ENCODE results near the gene P3H1. TPM values are rescaled to one million over a fixed set of nuclear protein-coding genes. Genes with fewer than 3 reads are reported as not detected.

Gene P3H1
- total and polyA plus RNA-seq, 4 donors, result 31.0 to 49.0 (median 35.0) TPM

DNA sequence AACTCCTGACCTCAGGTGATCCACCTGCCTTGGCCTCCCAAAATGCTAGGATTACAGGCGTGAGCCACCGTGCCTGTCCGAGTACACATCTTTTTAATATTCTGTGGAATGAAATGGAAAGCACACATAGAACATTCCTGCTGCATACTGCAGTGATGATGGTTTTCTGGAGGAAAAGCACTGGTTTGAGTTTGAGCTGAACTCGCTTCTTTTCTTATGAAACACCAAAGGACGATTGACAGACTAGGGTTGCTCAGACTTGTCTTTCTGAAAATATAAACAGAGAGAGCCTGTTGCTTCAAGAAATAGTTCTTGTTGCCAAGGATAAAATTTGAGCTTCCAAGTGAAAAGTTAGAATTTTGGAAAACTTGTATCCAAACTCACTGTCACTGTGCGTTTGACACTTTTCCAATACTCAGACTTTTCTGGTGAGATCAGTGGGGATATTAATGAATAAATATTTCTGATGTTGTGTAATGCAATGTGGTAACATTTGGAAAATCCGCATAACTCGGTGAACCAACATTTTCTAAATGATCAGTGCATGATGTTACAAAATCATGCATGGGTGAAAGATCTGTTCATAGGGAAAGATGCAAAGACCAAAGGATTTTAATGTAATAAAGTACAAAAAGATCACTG, 35.1 kb upstream of the P3H1 start:
- Histone ChIP-seq H3K9me3 (ENCODE audit: control insufficient read depth in 4 of 4, insufficient read depth in 3 of 4, low read length in 3 of 4) (no peaks in the 10 kb centered on the region), H3K4me1 (ENCODE audit: control insufficient read depth in 5 of 5, insufficient read depth in 5 of 5, low read length in 5 of 5) (no peaks in the 10 kb centered on the region), H3K27me3 (ENCODE audit: control insufficient read depth in 3 of 3, insufficient read depth in 3 of 3, low read length in 2 of 3) (no peaks in the 10 kb centered on the region), H3K27ac (ENCODE audit: low read depth in 1 of 2, low read length in 1 of 2) (no peak overlapping the region), H3K36me3 (ENCODE audit: control insufficient read depth in 4 of 4, insufficient read depth in 4 of 4, low read length in 4 of 4) (peaks cover 0 to 9% (median 5%) of the 10 kb centered on the region in 4 donors), H3K4me3 (no peak overlapping the region), H3K9ac (ENCODE audit: insufficient read depth in 1 of 2, low read length in 2 of 2) (no peak overlapping the region)
- no peak for TF ChIP-seq CTCF (IDR thresholded peaks at IDR 0.05; ENCODE audit: control extremely low read depth, extremely low read depth)
- no peak for ATAC-seq (ENCODE audit: insufficient read depth, low FRiP score)
- 80 to 85% methylated on average over 8 of the region's 8 CpGs for WGBS, 2 donors
- no peak for DNase-seq

- ATAC-seq (ENCODE audit: insufficient read depth, low FRiP score) (no peak), DNase-seq (no peak)
- Histone ChIP-seq H3K27ac (ENCODE audit: low read depth in 1 of 2, low read length in 1 of 2) (no peak overlapping the region), H3K4me3 (no peak overlapping the region), H3K4me1 (ENCODE audit: control insufficient read depth in 5 of 5, insufficient read depth in 5 of 5, low read length in 5 of 5) (peaks cover 0 to under 1% (median 0%) of the 10 kb centered on the region in 5 donors), H3K9me3 (ENCODE audit: control insufficient read depth in 4 of 4, insufficient read depth in 3 of 4, low read length in 3 of 4) (no peaks in the 10 kb centered on the region), H3K36me3 (ENCODE audit: control insufficient read depth in 4 of 4, insufficient read depth in 4 of 4, low read length in 4 of 4) (no peaks in the 10 kb centered on the region), H3K27me3 (ENCODE audit: control insufficient read depth in 3 of 3, insufficient read depth in 3 of 3, low read length in 2 of 3) (no peaks in the 10 kb centered on the region), H3K9ac (ENCODE audit: insufficient read depth in 1 of 2, low read length in 2 of 2) (no peak overlapping the region)
- TF ChIP-seq CTCF (IDR thresholded peaks at IDR 0.05; ENCODE audit: control extremely low read depth, extremely low read depth), result no peak
- 85 to 87% methylated on average over 5 of the region's 5 CpGs for WGBS, 2 donors
Measured at GRCh38 chr1:42797979-42798378, 31.2 kb upstream of the P3H1 start.

DNA sequence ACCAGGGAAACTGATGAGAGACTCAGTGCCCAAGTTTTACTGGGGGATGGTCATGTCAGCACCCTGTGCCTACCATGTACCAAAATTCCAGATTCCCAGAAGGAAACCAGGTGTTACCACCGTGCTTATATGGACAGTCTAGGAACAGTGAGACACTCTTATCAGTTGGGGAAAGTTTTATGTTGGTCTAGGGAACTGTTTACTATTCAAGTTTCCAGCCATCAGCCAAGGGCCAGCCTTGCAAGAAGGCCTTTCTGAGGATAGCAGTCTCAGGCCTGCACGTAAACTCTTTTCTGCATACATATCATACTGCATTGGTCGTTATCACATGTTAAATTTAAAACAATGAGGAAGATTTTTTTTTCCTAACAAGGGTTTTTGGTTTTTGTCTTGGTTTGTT, 30.6 kb upstream of the P3H1 start:
- 88 to 90% methylated on average over 3 of the region's 3 CpGs for WGBS, 2 donors
- no peak for DNase-seq

More for the DNA sequence above, 30.6 kb upstream of the P3H1 start:
- Histone ChIP-seq H3K9me3 (ENCODE audit: control insufficient read depth in 4 of 4, insufficient read depth in 3 of 4, low read length in 3 of 4) (no peaks in the 10 kb centered on the region), H3K27me3 (ENCODE audit: control insufficient read depth in 3 of 3, insufficient read depth in 3 of 3, low read length in 2 of 3) (no peaks in the 10 kb centered on the region), H3K4me3 (no peak overlapping the region), H3K36me3 (ENCODE audit: control insufficient read depth in 4 of 4, insufficient read depth in 4 of 4, low read length in 4 of 4) (no peaks in the 10 kb centered on the region), H3K4me1 (ENCODE audit: control insufficient read depth in 5 of 5, insufficient read depth in 5 of 5, low read length in 5 of 5) (peaks cover 0 to 3% (median 0%) of the 10 kb centered on the region in 5 donors), H3K27ac (ENCODE audit: low read depth in 1 of 2, low read length in 1 of 2) (no peak overlapping the region), H3K9ac (ENCODE audit: insufficient read depth in 1 of 2, low read length in 2 of 2) (no peak overlapping the region)
- TF ChIP-seq CTCF (IDR thresholded peaks at IDR 0.05; ENCODE audit: control extremely low read depth, extremely low read depth), result no peak
- ATAC-seq (ENCODE audit: insufficient read depth, low FRiP score), result no peak

Measured in lung (tissue), 12 donors.